Muscle of leg (tissue), 16 donors: ENCODE data around the gene KRT5. TPM values are rescaled to one million over a fixed set of nuclear protein-coding genes. Genes with fewer than 3 reads are reported as not detected.
A peak's percentile ranks its signal among the peaks of the same experiment; 100 is the strongest.

Source experiments
- DNase-seq: peaks from one replicate; pipeline ENCODE4 v3.0.0; 2013
- H3K27ac ChIP-seq: one replicate; pipeline ENCODE4 v1.5.1; 2013; ENCODE audit warnings: mild to moderate bottlenecking, low read length, control low read depth
- H3K27me3 ChIP-seq: one replicate; pipeline ENCODE4 v1.6.1; 2013; ENCODE audit warnings: low read length; ENCODE audit not compliant: control insufficient read depth, insufficient read depth
- H3K36me3 ChIP-seq: one replicate; pipeline ENCODE4 v1.6.1; 2013; ENCODE audit warnings: low read length; ENCODE audit not compliant: control insufficient read depth, insufficient read depth
- H3K4me1 ChIP-seq: one replicate; pipeline ENCODE4 v1.6.1; 2013; ENCODE audit warnings: low read length; ENCODE audit not compliant: control insufficient read depth, insufficient read depth
- H3K4me3 ChIP-seq: one replicate; pipeline ENCODE4 v1.5.1; 2013; ENCODE audit warnings: low read length, control low read depth
- H3K9me3 ChIP-seq: replicated peaks from 2 replicates; pipeline ENCODE4 v1.6.1; 2013; ENCODE audit warnings: low read depth, low read length; ENCODE audit not compliant: control insufficient read depth
- WGBS: methylation state at CpG from one replicate; pipeline ENCODE4 v1.1.5; 2013; ENCODE audit warnings: missing lambda C conversion rate; ENCODE audit not compliant: insufficient coverage; 5-methylcytosine and 5-hydroxymethylcytosine counted together
- long read RNA-seq, 11 donors: transcript quantifications; one replicate each; lab custom pipeline, GENCODE V29; 2026
- polyA plus RNA-seq, 8 donors: library from polyadenylated mRNA; unstranded; fragments of 120-200 nt; gene quantifications; one replicate each; pipeline versions ENCODE4 v1.2.1 to v1.2.3, GENCODE V29; 2013; ENCODE audit warnings: inconsistent platforms in 1 of 8, low replicate concordance in 1 of 8; ENCODE audit not compliant: insufficient read length in 8 of 8, insufficient read depth in 1 of 8
- total RNA-seq: library from RNA; stranded (reverse); fragments of 120-200 nt; gene quantifications from one replicate; pipeline ENCODE4 v1.2.4, GENCODE V29; 2013

Gene KRT5
- total RNA-seq (0.66 TPM), polyA plus RNA-seq (100 to 1,000 TPM in 1 of 8 donors, 10 to 100 TPM in 1, 1 to 10 TPM in 1, under 1 TPM in 5; 0.21 to 383 (median 0.62) TPM)
- long read RNA-seq, donor 1, result 0 reads
- long read RNA-seq, donor 2, transcript KRT5-201 (9 exons, 2,531 nt), result major isoform, 15 of 15 reads
- long read RNA-seq, donor 2, partial matches to known transcripts, result 0 of 15 reads
- long read RNA-seq, donor 2, other reads (novel, unspliced or antisense), result 0 of 15 reads
- long read RNA-seq, donor 3, partial matches to known transcripts, result 0 of 2 reads
- long read RNA-seq, donor 3, other reads (novel, unspliced or antisense), result 0 of 2 reads
- long read RNA-seq, donor 4, result 0 reads
- long read RNA-seq, donor 5, result 0 reads
- long read RNA-seq, donor 6, result 0 reads
- long read RNA-seq, donor 7, result 0 reads
- long read RNA-seq, donor 8, result 0 reads
- long read RNA-seq, donor 9, result 0 reads
- long read RNA-seq, donor 10, result 0 reads
- long read RNA-seq, donor 11, result 0 reads

- no peaks in the 10 kb centered on the region for H3K9me3 ChIP-seq
- 91% methylated on average over 24 of the region's 29 CpGs for WGBS
- H3K4me3 ChIP-seq, result no peak within 1 kb of the TSS
- H3K36me3 ChIP-seq, result no peaks in the 10 kb centered on the region
- DNase-seq, result no peak
- peaks cover 51% of the 10 kb centered on the region for H3K4me1 ChIP-seq
- no peaks in the 10 kb centered on the region for H3K27me3 ChIP-seq
- H3K27ac ChIP-seq, result no peak within 1 kb of the TSS
Observed at GRCh38 chr12:52519826-52520662, at the start of gene KRT5. KRT5 (minus strand) TSS chr12:52520394; CDS start chr12:52520296, 98 bp downstream.

DNA sequence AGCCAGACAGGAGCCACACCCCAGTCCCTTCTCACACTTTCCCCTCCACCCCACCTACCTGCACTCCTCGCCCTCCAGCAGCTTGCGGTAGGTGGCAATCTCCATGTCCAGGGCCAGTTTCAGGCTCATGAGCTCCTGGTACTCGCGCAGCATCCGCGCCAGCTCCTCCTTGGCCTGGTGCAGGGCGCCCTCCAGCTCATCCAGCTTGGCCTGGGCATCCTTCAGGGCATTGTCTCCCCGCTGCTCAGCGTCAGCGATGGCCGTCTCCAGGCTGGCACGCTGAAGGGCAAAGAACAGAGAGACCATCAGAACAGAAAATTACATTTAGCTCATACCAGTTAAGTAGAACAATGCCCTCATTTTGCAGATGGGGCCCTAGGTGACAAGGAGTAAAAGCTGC lies 47.9 kb upstream of the KRT5 start:
- Histone ChIP-seq H3K4me3 (no peak overlapping the region), H3K27ac (no peak overlapping the region), H3K27me3 (peaks cover 17% of the 10 kb centered on the region), H3K9me3 (no peaks in the 10 kb centered on the region), H3K36me3 (no peaks in the 10 kb centered on the region), H3K4me1 (no peaks in the 10 kb centered on the region)
- no peak for DNase-seq
- 90% methylated on average over 8 of the region's 12 CpGs for WGBS

DNA sequence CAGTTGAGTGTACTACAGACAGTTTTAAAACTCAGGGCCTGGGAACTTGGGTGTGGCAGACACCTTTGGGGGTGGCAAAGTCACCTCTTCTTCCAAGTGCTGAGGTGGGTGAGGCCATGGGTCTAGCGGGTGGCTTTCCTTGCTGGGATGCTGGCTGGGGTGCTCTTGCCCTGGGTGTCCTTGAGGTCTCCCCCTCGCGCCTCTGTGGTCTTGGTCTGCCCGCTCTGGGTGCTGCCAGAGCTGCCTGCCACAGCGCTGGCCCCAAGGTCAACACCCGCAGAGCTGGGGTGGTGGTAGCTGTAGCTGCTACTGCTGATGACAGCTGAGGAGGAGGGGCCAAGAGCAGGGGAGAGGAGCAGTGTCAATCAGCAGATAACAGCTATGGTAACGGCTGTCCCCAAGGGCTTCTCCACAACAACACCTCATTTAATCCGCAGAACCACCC lies 46.7 kb upstream of the KRT5 start:
- peak; percentile 7 for DNase-seq
- no peak overlapping the region for H3K27ac ChIP-seq
- peaks cover 17% of the 10 kb centered on the region for H3K27me3 ChIP-seq
- H3K4me1 ChIP-seq, result no peaks in the 10 kb centered on the region
- H3K9me3 ChIP-seq, result no peaks in the 10 kb centered on the region
- H3K4me3 ChIP-seq, result no peak overlapping the region
- WGBS, result no CpG with 5 or more reads among the region's 8 CpGs
- no peaks in the 10 kb centered on the region for H3K36me3 ChIP-seq

DNA sequence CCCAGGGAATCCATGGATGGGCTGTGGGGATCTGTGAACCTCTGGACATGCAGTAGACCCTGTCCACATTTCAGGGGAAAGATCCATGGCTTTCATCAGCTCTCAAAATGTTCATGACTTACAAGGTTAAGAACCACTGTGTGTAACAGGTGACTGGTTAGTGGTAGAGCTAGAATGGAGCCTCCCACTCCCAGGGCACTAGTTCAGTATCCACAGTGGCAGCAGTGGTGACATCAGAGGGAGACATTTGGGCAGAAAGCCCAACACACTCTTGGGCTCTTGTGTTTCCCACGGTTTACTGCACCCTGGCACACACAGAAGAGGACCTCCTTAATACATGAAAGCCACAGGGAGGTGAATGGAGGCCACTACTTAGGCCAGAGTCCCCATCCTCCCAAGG lies 44.4 kb upstream of the KRT5 start:
- Histone ChIP-seq H3K4me3 (no peak overlapping the region), H3K9me3 (no peaks in the 10 kb centered on the region), H3K4me1 (no peaks in the 10 kb centered on the region), H3K36me3 (no peaks in the 10 kb centered on the region), H3K27me3 (peaks cover 13% of the 10 kb centered on the region), H3K27ac (no peak overlapping the region)
- 56% methylated on average over 1 of the region's 1 CpG for WGBS
- DNase-seq, result no peak

DNA sequence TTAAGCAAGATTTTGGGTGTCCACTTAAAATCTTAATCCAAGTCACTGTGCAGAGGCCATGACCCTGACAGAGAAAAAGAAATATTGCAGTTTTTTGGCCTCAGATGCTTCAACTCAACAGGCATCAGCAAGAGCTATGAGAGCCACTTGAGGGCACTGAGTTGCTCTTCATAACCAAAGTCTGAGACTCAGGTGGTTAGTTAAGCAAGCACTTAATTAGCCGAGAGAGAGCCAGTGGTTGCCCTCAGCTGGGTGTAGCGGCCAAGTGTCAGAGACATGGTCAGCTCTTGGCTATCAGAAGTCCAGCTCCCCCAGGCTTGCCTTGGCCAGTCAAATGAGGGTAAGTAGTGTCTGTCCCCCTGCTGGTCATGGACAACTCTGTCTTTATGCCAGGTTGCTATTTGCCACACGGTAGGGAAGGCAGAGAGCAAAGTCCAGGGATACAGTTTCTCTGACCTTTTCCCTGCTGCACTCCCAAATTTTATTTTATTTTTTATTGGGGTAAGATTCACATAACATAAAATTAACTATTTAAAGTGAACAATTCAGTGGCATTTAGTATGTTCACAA lies 41.8 kb upstream of the KRT5 start:
- no peaks in the 10 kb centered on the region for H3K36me3 ChIP-seq
- no peak overlapping the region for H3K4me3 ChIP-seq
- no peaks in the 10 kb centered on the region for H3K9me3 ChIP-seq
- WGBS, result 75% methylated on average over 2 of the region's 3 CpGs
- peaks cover 16% of the 10 kb centered on the region for H3K4me1 ChIP-seq
- no peak for DNase-seq
- no peak overlapping the region for H3K27ac ChIP-seq
- peaks cover 11% of the 10 kb centered on the region for H3K27me3 ChIP-seq

DNA sequence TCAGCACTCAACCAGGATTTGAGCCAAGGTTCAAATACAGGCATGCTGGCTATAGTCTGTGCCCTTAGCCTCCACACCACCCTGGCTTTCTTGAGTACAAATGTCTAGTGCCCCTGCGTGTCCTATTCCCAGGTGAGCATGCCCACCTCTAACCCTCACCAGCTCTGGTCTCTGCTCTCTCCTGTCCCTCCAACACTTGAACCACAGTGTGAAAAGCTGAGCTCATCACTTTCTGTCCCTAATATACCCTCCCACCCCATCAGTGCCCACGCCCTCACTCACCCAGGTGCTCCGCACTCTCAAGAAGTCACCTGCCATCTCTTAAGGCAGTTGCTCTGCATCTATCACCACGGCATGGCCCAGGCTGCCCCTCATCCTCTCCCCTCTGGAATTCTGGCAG lies 39.8 kb upstream of the KRT5 start:
- Histone ChIP-seq H3K9me3 (no peaks in the 10 kb centered on the region), H3K4me3 (no peak overlapping the region), H3K27ac (no peak overlapping the region), H3K27me3 (peaks cover 13% of the 10 kb centered on the region), H3K4me1 (peaks cover 16% of the 10 kb centered on the region), H3K36me3 (no peaks in the 10 kb centered on the region)
- 82% methylated on average over 4 of the region's 4 CpGs for WGBS
- no peak for DNase-seq

- peak; percentile 44 for DNase-seq
- H3K4me3 ChIP-seq, result no peak overlapping the region
- peaks cover 10% of the 10 kb centered on the region for H3K27me3 ChIP-seq
Observed at GRCh38 chr12:52558781-52559445, 38.7 kb upstream of the KRT5 start.

GRCh38 chr12:52557476-52557875 lies 37.3 kb upstream of the KRT5 start:
- WGBS, result no CpG with 5 or more reads among the region's 2 CpGs
- Histone ChIP-seq H3K27ac (no peak overlapping the region), H3K4me1 (peaks cover 16% of the 10 kb centered on the region), H3K36me3 (no peaks in the 10 kb centered on the region), H3K4me3 (no peak overlapping the region), H3K9me3 (no peaks in the 10 kb centered on the region), H3K27me3 (peaks cover 6% of the 10 kb centered on the region)
- no peak for DNase-seq

More at GRCh38 chr12:52558781-52559445, 38.7 kb upstream of the KRT5 start:
- H3K27ac ChIP-seq, result no peak overlapping the region
- no peaks in the 10 kb centered on the region for H3K36me3 ChIP-seq
- H3K9me3 ChIP-seq, result no peaks in the 10 kb centered on the region
- H3K4me1 ChIP-seq, result peaks cover 16% of the 10 kb centered on the region
- 43% methylated on average over 4 of the region's 8 CpGs for WGBS

GRCh38 chr12:52555577-52555976 lies 35.4 kb upstream of the KRT5 start:
- H3K36me3 ChIP-seq, result no peaks in the 10 kb centered on the region
- peaks cover 4% of the 10 kb centered on the region for H3K27me3 ChIP-seq
- 58% methylated on average over 4 of the region's 6 CpGs for WGBS
- peaks cover 19% of the 10 kb centered on the region for H3K4me1 ChIP-seq
- no peak overlapping the region for H3K4me3 ChIP-seq
- H3K9me3 ChIP-seq, result no peaks in the 10 kb centered on the region
- no peak overlapping the region for H3K27ac ChIP-seq
- no peak for DNase-seq
